SKM-1 treated with dmso at 0.1 percent for 144 hours (cell line): ENCODE results near the gene ADD3.

Experiments used
- DNase-seq: peaks from one replicate; lab custom pipeline; 2025; ENCODE audit not compliant: unreplicated experiment; lab: John Stamatoyannopoulos, UW

The ADD3 gene

GRCh38 chr10:110172155-110172554 lies 164.4 kb downstream of the ADD3 start:
- no peak for DNase-seq

GRCh38 chr10:110174201-110174600 lies 166.4 kb downstream of the ADD3 start:
- DNase-seq, result no peak

- no peak for DNase-seq
Observed at GRCh38 chr10:110174816-110175215, 167.0 kb downstream of the ADD3 start.

GRCh38 chr10:110175406-110175805 lies 167.6 kb downstream of the ADD3 start:
- no peak for DNase-seq

GRCh38 chr10:110176141-110177030 lies 168.6 kb downstream of the ADD3 start:
- DNase-seq, result no peak

- no peak for DNase-seq
Observed at GRCh38 chr10:110179220-110179619, 171.4 kb downstream of the ADD3 start.

GRCh38 chr10:110181451-110181850 lies 173.7 kb downstream of the ADD3 start:
- no peak for DNase-seq

GRCh38 chr10:110181911-110182310 lies 174.1 kb downstream of the ADD3 start:
- DNase-seq, result no peak

GRCh38 chr10:110184398-110184797 lies 176.6 kb downstream of the ADD3 start:
- no peak for DNase-seq
